Left colon (tissue), 2 donors: ENCODE results near the gene USP22. TPM values are rescaled to one million over a fixed set of nuclear protein-coding genes. Genes with fewer than 3 reads are reported as not detected.

Source experiments
- ATAC-seq: fragments of 200-7000 bp; cut with Tn5 transposase; one replicate; pipeline ENCODE4 v1.9.1; 2020; ENCODE audit warnings: mild to moderate bottlenecking, moderate library complexity
- DNase-seq, 2 donors: peaks; one replicate each; pipeline ENCODE4 v3.0.0-alpha.2; 2020
- intact Hi-C, 2 donors: fragments of 100-400 bp; cut with DNase I in 1 of 2; cut with micrococcal nuclease in 1 of 2; formaldehyde crosslinking; loops; one replicate each; pipeline versions ENCODE4 v1.11.2 to v1.14.0; 2022; cut with DNase I, micrococcal nuclease
- total RNA-seq, 2 donors: library from RNA; stranded (reverse); fragmentation: NEBNext Ultra II Directional; extraction: Animal tissue kit (Norgen Biotek cat#: 25700); gene quantifications; one replicate each; pipeline ENCODE4 v1.2.1, GENCODE V29; 2021
- donor health status: DM: no; HTN: no; CAD: no.
- donor health status: DM: yes; HTN: yes; CAD: no.

The USP22 gene
- total RNA-seq, 2 donors from 2014 or later, result 145 to 155 TPM

DNA sequence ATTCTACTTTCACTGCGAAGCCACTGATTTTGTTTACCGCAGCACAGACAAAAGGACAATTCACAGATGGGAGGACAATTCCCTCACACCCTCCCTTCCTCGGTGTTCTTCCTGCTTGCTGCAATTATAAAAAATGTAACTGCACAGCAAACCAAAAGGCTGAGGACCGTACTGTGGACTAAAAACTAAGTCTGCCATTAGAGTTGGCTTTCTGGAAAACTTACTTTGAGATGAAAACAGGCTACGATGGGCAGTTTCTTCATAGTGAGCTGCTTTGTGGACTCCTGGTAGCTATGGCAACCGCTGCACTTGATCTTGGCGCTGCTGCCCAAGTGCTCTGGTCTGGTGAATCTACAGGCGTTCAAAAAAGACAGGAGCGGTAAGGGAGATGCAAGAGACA, 35.2 kb downstream of the USP22 start:
- intact Hi-C loops, result no loop called here
- DNase-seq (peak in 1 of 2 donors; percentile 23), ATAC-seq (no peak)

DNA sequence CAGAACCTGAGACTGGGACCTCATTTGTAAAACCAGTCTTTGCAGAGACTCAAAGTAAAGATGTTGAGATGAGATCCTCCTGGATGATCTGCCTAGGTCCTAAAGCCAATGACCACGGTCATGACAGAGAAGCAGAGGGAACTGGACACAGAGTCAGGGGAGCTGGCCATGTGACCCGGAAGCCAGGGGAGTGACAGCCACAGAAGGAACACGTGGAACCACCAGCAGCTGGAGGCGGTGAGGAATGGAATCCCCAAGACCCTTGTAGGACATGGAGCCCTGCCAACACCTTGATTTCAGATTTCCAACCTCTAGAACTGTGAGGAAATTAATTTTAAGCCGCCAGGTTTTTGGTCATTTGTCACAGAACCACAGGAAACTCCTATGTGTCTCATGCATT, 37.0 kb downstream of the USP22 start:
- intact Hi-C loops, result no loop called here
- ATAC-seq, result no peak
- DNase-seq, result no peak

DNA sequence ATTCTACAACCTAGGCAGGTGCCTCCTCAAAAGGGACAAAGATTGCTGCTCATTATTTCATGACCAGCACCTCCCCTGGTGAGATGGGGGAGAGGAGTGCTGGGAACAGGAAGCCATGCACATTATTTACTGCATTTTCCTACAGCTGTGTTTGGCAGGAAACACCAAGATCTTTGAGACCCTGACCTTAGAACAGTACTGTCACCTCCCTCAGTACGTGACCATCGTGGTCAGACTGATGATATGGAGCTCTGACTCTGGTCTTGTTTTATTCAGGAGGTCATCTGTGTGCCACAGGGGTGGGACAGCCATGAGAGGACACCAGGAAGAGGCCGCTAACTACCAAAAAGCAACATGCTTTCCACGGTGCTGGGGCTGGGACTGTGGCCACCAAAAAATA, 37.4 kb downstream of the USP22 start:
- intact Hi-C loops, result no loop called here
- DNase-seq (no peak), ATAC-seq (no peak)

DNA sequence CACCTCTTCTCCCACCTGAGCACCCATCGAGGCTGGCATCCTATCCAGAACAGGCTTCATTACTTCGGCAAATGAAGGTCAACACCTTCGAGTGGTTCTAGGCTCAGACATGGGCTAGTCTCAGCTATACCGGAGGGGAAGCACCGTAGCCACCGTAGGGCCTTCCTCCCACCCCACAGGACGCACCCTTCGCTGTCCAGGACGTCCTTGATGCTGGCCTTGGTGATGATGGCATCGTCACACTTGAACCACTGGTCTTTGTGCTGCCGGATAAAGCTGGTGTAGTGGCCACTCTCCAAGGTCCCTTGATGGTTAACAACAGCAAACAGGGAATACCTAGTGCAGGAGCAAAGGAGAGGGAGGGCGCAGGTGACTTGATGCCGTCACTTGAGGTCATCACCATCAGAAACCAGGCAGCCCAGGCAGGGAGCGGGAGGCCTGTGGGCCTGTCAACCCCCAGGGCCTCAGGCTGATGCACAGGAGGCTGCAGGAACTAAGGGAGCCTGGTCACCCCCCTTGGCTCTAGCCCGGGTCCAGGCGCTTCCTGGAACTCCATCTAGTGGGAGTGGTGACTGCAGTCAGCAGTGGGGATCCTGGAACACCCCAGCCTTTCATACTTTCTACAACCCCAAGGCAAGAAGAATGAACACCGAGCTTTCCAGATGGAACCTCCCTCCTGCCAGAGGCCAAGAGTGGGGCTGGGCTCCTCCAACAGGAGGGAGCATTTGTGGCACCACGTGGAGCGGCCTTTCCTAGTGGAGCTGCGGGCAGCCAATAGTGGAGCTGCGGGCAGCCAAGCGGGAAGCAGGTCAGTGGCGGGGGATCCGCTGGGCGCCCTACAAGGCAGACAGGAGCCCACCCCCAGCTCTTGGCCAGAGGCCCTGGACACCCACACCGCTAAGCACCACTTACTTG, 38.5 kb downstream of the USP22 start:
- DNase-seq (no peak), ATAC-seq (no peak)
- intact Hi-C loops, result no loop called here

DNA sequence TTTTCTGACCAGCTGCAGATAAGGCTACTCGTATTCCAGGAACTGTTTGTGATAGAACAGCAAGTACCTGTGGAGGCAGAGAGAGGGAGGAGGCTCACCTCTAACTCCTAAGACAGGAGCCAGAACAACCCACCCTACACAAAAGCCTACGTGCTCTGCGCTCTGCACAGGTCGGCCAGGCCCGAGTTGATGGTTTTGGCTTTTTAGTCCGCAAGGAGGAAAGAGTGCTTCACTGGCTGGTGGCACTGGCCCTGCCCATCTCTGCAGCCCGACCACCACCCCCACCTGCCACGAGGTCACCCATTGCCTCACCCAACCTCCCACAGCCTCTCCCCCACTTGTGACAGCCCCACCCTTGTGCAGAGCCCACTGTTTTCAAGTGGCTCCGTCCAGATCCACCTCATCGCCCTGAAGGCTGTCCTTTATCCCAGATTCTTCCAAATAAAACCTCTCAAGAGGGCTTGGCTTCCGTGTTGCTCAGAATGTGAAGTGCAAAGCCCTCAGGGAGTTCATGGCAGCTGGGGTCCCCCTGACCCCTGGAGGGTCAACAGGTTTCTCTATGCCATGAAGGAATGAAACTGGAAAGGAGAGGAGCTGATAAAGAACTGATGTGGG, 39.7 kb downstream of the USP22 start:
- no peak for DNase-seq
- no peak for ATAC-seq
- intact Hi-C loops, result no loop called here

DNA sequence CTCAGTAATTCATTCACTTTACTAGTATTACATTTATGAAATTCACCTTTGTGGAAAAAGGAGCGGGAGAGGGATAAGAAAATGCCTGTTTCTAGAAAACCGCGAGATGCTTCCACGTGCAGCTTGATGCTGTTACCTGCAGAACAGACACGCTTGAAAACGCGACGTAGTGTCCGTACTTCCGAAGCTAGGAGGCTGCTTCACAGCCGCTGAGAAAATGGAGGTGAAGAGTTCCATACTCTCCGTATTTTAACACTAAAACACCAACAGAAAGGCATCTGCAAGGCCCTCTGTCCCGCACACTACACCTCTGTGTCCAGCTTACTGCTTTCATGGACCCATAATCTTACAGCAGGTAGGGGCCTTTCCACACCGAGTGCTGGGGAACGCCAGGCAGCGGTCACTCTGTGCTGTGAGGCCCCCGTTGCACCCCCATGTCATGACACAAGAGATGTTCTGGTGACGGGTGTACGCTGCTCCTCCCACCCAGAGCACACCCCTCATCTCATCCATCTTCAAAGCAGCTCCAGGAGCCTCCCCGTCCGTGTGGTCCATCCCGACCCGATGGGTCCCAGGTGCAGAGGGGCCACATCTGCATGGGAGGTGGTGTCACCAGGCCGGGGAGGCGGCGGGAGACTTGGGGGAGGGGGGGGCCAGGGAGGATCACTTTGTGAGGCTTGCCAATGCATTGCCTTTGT, 40.4 kb downstream of the USP22 start:
- intact Hi-C loops, result no loop called here
- ATAC-seq (no peak), DNase-seq (no peak)

DNA sequence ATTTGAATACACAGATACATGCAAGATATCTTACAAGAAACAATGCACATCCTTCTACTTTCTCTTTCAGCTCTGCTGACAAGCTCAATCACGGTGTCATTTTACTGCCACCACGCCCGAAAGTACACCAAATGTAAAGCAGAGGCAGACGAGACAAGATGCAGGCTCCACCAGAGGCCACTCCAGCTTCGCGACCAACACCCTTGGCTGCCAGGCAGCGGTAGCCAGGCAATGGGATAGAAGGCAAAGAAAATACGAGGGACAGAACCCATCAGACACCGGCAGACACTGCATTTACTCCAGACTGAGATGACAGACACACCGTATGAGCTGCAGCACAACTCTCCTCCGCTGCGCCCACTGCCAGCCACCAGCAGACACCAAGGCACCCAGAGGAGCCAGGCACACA, 41.0 kb downstream of the USP22 start:
- DNase-seq, result peak; percentile 45
- peak; percentile 74 for ATAC-seq
- intact Hi-C loops, result no loop called here

DNA sequence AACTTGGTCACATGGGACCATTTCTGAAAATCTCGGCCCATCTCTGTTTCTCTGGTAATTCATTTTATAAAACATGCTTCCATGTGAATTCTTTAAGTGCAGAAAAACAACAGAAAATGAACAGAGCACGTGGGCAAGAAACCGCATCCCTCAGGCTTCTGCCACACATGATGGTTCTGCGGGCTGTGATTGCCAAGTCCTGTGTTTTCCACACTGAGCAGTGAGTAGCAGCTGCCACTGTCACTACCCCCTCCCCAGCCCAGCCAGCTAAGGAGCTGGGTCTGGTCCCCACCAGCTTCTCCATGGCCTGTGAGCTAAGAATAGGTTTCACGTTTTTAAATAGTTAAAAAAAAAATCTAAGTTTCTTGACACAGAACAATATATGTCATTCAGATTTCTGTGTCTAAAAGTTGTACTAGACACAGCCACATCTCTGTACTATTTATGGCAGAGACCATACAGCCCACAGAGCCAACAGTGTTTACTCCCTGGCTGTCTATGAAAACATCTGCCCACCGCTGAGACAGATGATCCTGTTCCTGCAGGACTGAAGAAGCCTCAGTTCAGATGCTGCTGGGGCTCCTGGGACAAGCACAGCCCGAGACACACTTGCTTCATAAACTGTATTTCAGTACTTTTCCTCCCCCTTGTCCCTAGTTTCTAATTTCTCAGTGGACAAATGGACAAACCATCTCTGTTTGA, 41.5 kb downstream of the USP22 start:
- ATAC-seq (peak; percentile 3), DNase-seq (peak in 1 of 2 donors; percentile 21)
- intact Hi-C loops, result no loop called here

DNA sequence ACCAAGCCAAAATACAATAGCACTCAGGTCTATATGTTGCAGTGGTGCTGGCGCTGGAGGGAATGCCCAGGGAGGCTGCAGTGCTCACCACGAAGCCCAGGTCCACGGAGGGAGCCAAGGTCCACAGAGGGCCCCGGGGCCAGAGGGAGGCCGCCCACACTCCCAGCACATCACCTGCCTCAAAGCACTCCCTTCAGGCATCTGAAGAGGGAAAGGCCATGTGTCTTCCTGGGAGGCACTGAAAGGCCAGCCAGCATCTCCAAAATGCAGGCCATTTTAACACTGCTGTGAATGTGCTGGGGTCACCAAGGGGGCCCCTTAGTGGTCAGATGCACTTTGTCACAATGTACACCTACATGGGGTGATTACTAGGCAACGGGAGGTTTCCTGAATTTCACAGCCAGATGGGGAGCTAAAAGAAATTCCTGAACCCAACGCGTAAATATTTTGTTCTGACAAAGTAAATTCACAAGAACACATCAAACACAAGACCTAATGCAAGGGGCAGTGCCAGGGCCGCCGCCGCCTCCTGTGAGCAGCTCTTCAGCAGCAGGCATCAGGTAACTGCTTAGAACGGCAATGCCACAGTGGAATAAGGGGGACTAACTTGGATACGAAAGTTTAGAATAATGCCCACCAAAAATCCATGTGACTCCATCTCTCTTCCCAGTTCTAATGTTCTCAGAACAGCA, 42.8 kb downstream of the USP22 start:
- intact Hi-C loops, result no loop called here
- peak in 1 of 2 donors; percentile 20 for DNase-seq
- no peak for ATAC-seq

DNA sequence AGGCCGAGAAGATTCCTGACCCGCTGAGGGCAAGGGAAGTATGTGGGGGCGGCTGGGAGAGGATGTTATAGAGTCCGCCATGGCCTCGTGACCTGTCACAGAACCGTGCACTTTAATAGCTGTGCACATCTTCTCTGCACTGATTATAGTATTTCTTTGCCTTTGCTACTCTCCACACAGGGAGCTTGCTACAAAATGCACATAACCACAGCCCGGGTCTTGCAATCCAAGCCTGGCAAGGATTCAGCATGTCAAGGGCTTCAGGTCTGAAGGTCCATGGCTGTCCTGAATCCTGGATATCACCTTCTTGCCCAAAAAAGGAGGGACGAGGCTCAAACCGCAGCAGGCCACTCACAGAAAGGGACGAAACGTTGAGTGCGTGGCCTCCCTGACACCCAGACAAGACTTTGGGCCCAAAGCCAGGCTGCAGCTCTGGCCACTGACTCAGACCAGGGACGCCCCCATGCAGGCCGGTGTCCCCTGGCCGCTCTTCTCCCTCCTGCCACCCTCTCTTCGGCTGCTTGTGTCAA, 43.7 kb downstream of the USP22 start:
- intact Hi-C loops, result no loop called here

DNA sequence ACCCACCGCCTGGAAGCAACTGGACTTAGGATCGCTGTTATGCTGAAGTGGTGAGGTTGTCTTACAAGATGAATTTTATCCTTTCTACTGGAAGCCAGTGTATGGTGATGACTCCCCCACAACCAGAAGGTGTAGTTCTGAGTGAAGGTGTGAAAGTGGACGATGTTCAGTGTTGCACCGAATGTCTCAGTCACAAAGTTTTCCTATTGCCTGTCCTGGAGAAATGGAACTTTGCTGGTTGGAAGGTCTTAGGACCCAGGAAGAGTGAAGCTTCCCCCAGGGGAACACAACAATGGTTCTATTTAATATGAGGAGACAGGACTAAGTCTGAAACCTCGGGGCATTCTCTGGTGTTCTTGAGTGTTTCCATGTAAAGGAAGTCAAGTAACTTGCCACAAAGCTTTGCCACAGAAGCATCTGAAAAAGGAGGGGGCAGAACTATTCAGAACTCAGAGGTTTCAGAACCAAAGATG, 44.2 kb downstream of the USP22 start:
- DNase-seq, result no peak
- ATAC-seq, result no peak
- intact Hi-C loops, result no loop called here

More for the DNA sequence above, 43.7 kb downstream of the USP22 start:
- ATAC-seq (no peak), DNase-seq (peak in 1 of 2 donors; percentile 28)

DNA sequence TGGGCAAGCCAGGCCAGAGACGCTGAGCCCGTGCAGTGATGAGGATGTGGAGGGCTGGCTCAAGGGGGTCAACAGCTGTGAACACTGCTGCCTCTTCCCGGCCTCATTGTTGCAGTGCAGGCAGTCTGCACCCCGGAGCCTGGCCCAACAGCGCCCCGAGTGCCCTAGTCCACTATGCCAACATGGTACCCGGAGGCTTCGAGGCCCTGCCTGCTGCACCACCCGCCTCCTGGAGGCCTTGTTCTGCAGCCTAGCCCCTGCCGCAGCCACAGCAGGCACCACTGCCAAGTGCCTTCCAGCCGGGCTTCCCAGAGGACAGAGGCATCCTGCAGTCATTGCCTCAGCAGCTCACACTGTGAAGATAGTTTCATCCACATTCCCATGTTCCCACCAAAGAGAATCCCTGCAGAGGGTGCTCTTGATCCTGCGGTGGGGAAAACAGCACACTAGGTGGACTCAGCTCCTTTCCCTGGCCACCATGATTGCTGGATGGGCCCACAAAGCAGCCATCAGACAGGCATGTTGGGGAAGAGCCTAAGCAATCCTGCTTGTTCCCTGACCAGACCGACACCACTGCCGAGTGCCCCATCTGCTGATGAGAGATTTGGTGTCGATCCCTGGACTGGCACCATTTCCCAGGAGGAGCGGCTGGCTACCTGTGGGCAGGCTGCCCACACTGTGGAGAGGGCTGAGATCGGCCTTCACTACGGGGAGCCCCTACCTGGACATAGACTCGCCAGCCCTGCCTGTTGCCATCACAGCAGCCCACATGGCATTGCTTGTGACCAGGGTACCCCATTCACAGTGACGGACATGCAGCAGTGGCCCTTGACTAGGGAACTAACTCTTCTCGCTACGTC, 44.9 kb downstream of the USP22 start:
- peak in 1 of 2 donors; percentile 19 for DNase-seq
- no peak for ATAC-seq

DNA sequence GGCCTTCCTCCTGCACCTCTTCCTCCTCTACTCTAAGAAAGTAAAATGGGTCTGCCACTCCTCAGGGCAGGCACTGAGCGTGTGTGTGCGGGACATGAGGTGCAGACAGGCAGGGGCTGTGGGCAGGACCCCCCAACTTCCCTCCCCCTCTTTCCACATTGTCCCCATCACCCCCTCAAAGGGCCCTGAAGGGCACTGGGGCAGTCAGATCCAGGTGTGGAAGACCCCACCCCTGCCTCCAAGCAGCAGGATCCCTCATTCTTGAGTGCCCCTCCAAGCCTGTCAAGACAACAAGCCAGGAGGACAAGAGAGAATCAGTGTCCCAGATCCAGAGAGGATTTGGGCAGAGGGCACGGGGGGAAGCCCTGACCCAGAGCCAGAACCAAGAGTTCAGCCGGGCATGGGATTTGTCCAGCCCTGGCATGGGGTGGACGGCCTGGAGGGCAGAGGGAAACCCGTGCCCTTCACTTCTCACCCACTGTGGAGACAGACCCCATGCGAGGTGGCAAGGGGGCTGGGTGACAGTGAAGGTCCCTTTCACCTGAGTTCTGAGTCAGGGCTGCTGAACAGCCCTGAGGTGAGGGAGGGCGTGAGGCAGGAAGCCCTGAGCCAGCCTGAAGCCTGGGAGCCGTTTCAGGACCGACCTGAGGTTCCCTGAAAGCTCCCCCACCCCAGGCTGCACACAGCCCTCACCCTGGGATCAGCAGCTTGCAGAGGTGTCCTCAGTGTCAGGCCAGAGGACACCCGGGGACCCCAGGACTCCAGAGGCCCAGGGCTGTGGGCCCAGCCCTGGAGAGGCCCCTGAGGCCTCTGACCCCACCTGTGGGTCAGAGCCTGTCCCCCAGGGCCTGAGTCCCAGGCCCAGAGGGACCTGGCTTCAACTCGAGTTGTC, 45.8 kb downstream of the USP22 start:
- peak in 1 of 2 donors; percentile 18 for DNase-seq
- intact Hi-C loops, result no loop called here

More for the DNA sequence above, 44.9 kb downstream of the USP22 start:
- intact Hi-C loops, result no loop called here

DNA sequence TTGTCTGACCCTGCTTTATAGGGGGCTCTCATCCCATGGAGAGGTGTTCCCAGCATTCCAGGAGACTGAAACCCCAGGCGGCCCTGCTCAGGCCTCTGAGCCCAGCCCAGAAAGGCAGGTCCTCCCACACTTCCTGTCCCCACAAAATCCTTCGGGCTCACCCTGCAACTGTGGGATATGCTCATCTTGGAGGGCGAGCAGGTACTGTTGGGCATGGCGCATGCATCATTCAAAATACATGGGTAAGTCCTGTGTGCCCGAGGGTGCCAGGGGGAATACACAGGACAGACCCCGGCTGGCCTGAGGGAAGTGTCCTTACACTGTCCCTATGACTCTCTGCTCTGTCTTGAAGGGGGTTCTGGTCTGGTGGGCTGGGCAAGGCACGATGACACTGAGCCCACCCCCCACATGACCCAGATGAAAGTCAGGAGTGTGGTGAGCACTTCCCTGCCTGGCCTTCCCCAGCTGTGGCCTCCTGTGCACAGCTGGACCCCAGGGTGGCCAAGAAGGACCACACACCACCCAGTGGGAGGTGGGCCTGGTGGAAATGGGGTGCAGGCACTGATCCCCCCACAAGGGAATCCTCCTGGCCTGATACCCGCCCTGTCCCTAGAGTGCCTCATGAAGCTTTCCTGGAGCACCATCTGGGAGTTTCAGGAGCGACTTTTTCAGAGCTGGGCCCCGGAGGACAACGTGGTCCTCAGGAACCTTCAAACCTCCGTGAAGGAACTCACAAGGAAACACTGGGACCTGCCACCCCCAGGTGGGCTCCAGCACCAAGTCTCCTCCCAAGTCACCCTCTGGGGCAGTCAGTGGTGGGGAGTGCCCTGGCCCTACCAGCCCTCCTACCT, 46.7 kb downstream of the USP22 start:
- DNase-seq, result peak in 1 of 2 donors; percentile 22
- intact Hi-C loops, result no loop called here

More for the DNA sequence above, 45.8 kb downstream of the USP22 start:
- no peak for ATAC-seq

DNA sequence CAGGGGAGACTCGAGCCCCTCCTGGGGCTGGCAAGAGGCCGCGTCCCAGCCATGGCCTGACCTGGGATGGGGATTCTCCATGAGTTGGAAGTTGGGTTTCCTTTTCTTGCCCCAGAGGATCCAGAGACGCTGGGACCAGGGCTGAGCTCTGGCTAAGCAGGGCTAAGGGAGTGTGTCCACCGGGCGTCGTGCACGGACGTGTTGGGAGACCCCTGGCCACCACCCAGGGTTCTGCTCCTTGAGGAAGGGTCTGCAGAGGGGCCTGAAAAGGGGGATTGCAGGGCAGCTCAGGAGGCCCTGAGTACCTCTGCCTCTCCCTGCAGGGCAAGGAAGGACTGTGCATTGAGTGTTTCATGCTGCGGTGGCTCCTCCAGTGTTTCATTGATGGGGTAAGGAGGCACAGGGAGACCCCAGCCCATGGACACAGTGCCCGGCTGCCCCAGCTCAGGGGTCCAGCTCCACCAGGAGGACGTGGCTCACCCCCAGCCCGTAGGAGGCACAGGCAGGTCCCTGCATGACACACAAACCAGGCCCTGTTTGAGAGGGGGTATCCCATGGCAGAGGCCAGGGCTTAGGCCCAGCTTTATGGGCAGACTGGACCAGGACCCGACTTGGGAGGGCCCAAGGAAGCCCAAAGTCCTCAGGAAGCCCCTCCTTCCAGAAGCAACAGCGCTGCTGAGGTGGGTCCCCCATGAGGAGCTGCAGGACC, 47.5 kb downstream of the USP22 start:
- ATAC-seq, result no peak
- intact Hi-C loops, result no loop called here

More for the DNA sequence above, 46.7 kb downstream of the USP22 start:
- no peak for ATAC-seq

More for the DNA sequence above, 47.5 kb downstream of the USP22 start:
- peak in 1 of 2 donors; percentile 19 for DNase-seq
